HEK293 (cell line): Measurements from ENCODE around the gene CAPN7.

ENCODE experiments used
- CTCF ChIA-PET: fragments of 350-600 bp; formaldehyde crosslinking; extraction: SDS; loops from one replicate; lab custom pipeline; 2021; ENCODE audit warnings: antibody characterized with exemption; lab: Yijun Ruan, JAX
- POLR2A ChIA-PET: fragments of 300-600 bp; formaldehyde crosslinking; extraction: SDS; loops from one replicate; lab custom pipeline; 2020; ENCODE audit warnings: antibody characterized with exemption, inconsistent platforms; lab: Yijun Ruan, JAX
- H3K27ac ChIP-seq: fragments of 200-500 bp; sonication (Bioruptor generic); 2 replicates; pipeline ENCODE4 v1.5.1; 2014; ENCODE audit warnings: low read depth, low read length, control low read depth, inconsistent platforms; ENCODE audit errors: extremely low read depth
- H3K36me3 ChIP-seq, 2 experiments: fragments of 200-500 bp in 1 of 2; sonication (Bioruptor generic) in 1 of 2; 1 replicate in 1 of 2; 2 replicates in 1 of 2; pipeline ENCODE4 v1.5.1; 2014 to 2017; ENCODE audit warnings: inconsistent platforms in 2 of 2, low read length in 2 of 2; ENCODE audit not compliant: control insufficient read depth in 2 of 2, insufficient read depth in 1 of 2
- H3K4me1 ChIP-seq: fragments of 200-500 bp; sonication (Bioruptor generic); 2 replicates; pipeline ENCODE4 v1.5.1; 2014; ENCODE audit warnings: mild to moderate bottlenecking, low read length, inconsistent platforms; ENCODE audit not compliant: control insufficient read depth, insufficient read depth
- H3K4me3 ChIP-seq: 2 replicates; pipeline ENCODE4 v1.5.1; 2011; ENCODE audit warnings: low read depth, mild to moderate bottlenecking, control low read depth, low read length, moderate library complexity
- H3K9me3 ChIP-seq: fragments of 200-500 bp; sonication (Bioruptor generic); 2 replicates; pipeline ENCODE4 v1.5.1; 2014; ENCODE audit warnings: low read depth, low read length, inconsistent platforms; ENCODE audit not compliant: control insufficient read depth, insufficient read depth
- BCL11B ChIP-seq: fragments of 450-650 bp; formaldehyde crosslinking; IDR thresholded peaks from 2 replicates; pipeline ENCODE4 v1.5.1; 2016; ENCODE audit warnings: low read depth, missing biosample characterization, missing genetic modification characterization
- CTCF ChIP-seq: fragments of 450-650 bp; formaldehyde crosslinking; IDR thresholded peaks from 2 replicates; pipeline ENCODE4 v1.5.1; 2016; ENCODE audit warnings: missing biosample characterization, missing genetic modification characterization
- GLI2 ChIP-seq: fragments of 450-650 bp; formaldehyde crosslinking; IDR thresholded peaks from 2 replicates; pipeline ENCODE4; 2017; ENCODE audit warnings: missing biosample characterization, missing genetic modification characterization, low read depth, borderline replicate concordance
- OVOL3 ChIP-seq: fragments of 450-650 bp; formaldehyde crosslinking; IDR thresholded peaks from 2 replicates; pipeline ENCODE4 v1.5.1; 2016; ENCODE audit warnings: missing biosample characterization, missing genetic modification characterization
- PRDM10 ChIP-seq: fragments of 450-650 bp; formaldehyde crosslinking; IDR thresholded peaks from 2 replicates; pipeline ENCODE4 v1.5.1; 2016; ENCODE audit warnings: missing biosample characterization, missing genetic modification characterization
- SALL2 ChIP-seq: fragments of 450-650 bp; formaldehyde crosslinking; IDR thresholded peaks from 2 replicates; pipeline ENCODE4 v1.5.0; 2017; ENCODE audit warnings: missing biosample characterization, mild to moderate bottlenecking, missing genetic modification characterization, borderline replicate concordance
- ZBTB17 ChIP-seq: fragments of 450-650 bp; formaldehyde crosslinking; IDR thresholded peaks from 2 replicates; pipeline ENCODE4 v1.5.1; 2016; ENCODE audit warnings: missing biosample characterization, missing genetic modification characterization
- ZNF169 ChIP-seq: fragments of 450-650 bp; formaldehyde crosslinking; IDR thresholded peaks from 2 replicates; pipeline ENCODE4 v1.5.1; 2016; ENCODE audit warnings: missing biosample characterization, missing genetic modification characterization
- ZNF221 ChIP-seq: fragments of 450-650 bp; formaldehyde crosslinking; IDR thresholded peaks from 2 replicates; pipeline ENCODE4 v1.5.1; 2017; ENCODE audit warnings: missing biosample characterization, missing genetic modification characterization, borderline replicate concordance
- ZNF223 ChIP-seq: fragments of 450-650 bp; formaldehyde crosslinking; IDR thresholded peaks from 2 replicates; pipeline ENCODE4 v1.5.1; 2016; ENCODE audit warnings: missing biosample characterization, missing genetic modification characterization
- ZNF23 ChIP-seq: fragments of 450-650 bp; formaldehyde crosslinking; IDR thresholded peaks from 2 replicates; pipeline ENCODE4 v1.5.1; 2016; ENCODE audit warnings: missing biosample characterization, missing genetic modification characterization, borderline replicate concordance
- ZNF239 ChIP-seq: fragments of 450-650 bp; formaldehyde crosslinking; IDR thresholded peaks from 2 replicates; pipeline ENCODE4 v1.5.1; 2016; ENCODE audit warnings: missing biosample characterization, missing genetic modification characterization
- ZNF248 ChIP-seq: fragments of 450-650 bp; formaldehyde crosslinking; IDR thresholded peaks from 2 replicates; pipeline ENCODE4 v1.5.1; 2017; ENCODE audit warnings: missing biosample characterization, missing genetic modification characterization
- ZNF404 ChIP-seq: fragments of 450-650 bp; formaldehyde crosslinking; IDR thresholded peaks from 2 replicates; pipeline ENCODE4 v1.5.1; 2017; ENCODE audit warnings: missing biosample characterization, missing genetic modification characterization
- ZNF449 ChIP-seq: fragments of 450-650 bp; formaldehyde crosslinking; IDR thresholded peaks from 2 replicates; pipeline ENCODE4 v1.5.1; 2017; ENCODE audit warnings: missing biosample characterization, mild to moderate bottlenecking, missing genetic modification characterization, moderate library complexity
- ZNF521 ChIP-seq: fragments of 450-650 bp; formaldehyde crosslinking; IDR thresholded peaks from 2 replicates; pipeline ENCODE4 v1.5.1; 2017; ENCODE audit warnings: missing biosample characterization, mild to moderate bottlenecking, missing genetic modification characterization
- ZNF561 ChIP-seq: fragments of 450-650 bp; IDR thresholded peaks from 2 replicates; pipeline ENCODE4 v1.5.1; 2018; ENCODE audit warnings: missing biosample characterization, missing genetic modification characterization, borderline replicate concordance
- ZNF704 ChIP-seq: fragments of 450-650 bp; formaldehyde crosslinking; IDR thresholded peaks from 2 replicates; pipeline ENCODE4 v1.5.1; 2016; ENCODE audit warnings: missing biosample characterization, missing genetic modification characterization
- ZNF76 ChIP-seq: fragments of 450-650 bp; formaldehyde crosslinking; IDR thresholded peaks from 2 replicates; pipeline ENCODE4; 2016; ENCODE audit warnings: low read depth, missing biosample characterization, missing genetic modification characterization, borderline replicate concordance
- ZNF792 ChIP-seq: fragments of 450-650 bp; formaldehyde crosslinking; IDR thresholded peaks from 2 replicates; pipeline ENCODE4 v1.5.1; 2016; ENCODE audit warnings: missing biosample characterization, missing genetic modification characterization
- TF ChIP-seq, protein P1 (sequence below): fragments of 450-650 bp; formaldehyde crosslinking; conservative IDR thresholded peaks from 2 replicates; pipeline ENCODE4 v1.5.1; 2016; ENCODE audit warnings: low read depth, missing biosample characterization, missing genetic modification characterization

Gene CAPN7

DNA sequence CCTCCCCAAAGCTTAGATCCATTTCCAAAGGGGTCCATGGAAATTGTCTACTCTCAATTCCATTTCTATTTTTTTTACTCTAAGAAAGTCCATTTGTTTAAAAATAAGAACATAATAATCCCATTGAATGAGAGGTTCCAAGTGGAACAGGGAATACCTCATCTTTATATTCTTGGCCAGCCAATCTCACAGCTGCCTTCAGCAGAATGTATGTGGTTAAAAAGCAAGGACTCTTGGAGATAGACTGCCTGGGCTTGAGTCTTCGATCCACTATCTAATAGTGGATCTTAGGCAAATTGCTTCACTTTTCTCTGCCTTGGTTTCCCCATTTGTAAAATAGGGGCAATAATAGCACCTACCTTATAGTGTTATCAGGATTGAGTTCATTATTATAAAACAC is 24.5 kb upstream of the CAPN7 start (continued):
- TF ChIP-seq GLI2 (tag by site-specific recombination) (no peak), ZNF221 (tag by site-specific recombination) (no peak), OVOL3 (tag by site-specific recombination) (no peak), ZNF76 (tag by site-specific recombination) (no peak), ZNF404 (tag by site-specific recombination) (no peak), ZNF704 (tag by site-specific recombination) (no peak)
- TF ChIP-seq, protein P1, sequence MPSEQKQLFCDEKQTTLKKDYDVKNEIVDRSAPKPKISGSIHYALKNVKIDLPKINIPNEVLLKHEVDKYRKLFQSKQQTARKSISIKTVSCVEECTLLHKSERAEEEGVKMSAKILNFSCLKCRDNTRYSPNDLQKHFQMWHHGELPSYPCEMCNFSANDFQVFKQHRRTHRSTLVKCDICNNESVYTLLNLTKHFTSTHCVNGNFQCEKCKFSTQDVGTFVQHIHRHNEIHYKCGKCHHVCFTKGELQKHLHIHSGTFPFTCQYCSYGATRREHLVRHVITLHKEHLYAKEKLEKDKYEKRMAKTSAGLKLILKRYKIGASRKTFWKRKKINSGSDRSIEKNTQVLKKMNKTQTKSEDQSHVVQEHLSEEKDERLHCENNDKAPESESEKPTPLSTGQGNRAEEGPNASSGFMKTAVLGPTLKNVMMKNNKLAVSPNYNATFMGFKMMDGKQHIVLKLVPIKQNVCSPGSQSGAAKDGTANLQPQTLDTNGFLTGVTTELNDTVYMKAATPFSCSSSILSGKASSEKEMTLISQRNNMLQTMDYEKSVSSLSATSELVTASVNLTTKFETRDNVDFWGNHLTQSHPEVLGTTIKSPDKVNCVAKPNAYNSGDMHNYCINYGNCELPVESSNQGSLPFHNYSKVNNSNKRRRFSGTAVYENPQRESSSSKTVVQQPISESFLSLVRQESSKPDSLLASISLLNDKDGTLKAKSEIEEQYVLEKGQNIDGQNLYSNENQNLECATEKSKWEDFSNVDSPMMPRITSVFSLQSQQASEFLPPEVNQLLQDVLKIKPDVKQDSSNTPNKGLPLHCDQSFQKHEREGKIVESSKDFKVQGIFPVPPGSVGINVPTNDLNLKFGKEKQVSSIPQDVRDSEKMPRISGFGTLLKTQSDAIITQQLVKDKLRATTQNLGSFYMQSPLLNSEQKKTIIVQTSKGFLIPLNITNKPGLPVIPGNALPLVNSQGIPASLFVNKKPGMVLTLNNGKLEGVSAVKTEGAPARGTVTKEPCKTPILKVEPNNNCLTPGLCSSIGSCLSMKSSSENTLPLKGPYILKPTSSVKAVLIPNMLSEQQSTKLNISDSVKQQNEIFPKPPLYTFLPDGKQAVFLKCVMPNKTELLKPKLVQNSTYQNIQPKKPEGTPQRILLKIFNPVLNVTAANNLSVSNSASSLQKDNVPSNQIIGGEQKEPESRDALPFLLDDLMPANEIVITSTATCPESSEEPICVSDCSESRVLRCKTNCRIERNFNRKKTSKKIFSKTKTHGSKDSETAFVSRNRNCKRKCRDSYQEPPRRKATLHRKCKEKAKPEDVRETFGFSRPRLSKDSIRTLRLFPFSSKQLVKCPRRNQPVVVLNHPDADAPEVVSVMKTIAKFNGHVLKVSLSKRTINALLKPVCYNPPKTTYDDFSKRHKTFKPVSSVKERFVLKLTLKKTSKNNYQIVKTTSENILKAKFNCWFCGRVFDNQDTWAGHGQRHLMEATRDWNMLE (tag by site-specific recombination): no peak

- CTCF ChIA-PET: interaction anchor here (0.6 to 0.7 kb wide), 2 partner anchors 15 to 223 kb away, joined by 3 to 8 read pairs; no protein-coding TSS in a partner anchor
- Histone ChIP-seq H3K4me1 (no peaks in the 10 kb centered on the region), H3K36me3 (no peaks in the 10 kb centered on the region), H3K27ac (no peak overlapping the region), H3K9me3 (no peaks in the 10 kb centered on the region), H3K4me3 (no peak overlapping the region)
- POLR2A ChIA-PET: no interaction called here
- TF ChIP-seq ZNF169 (tag by site-specific recombination): no peak
- TF ChIP-seq ZBTB17 (tag by site-specific recombination): no peak
- TF ChIP-seq ZNF449 (tag by site-specific recombination): no peak
- TF ChIP-seq ZNF23 (tag by site-specific recombination): no peak
- TF ChIP-seq BCL11B: no peak
- TF ChIP-seq CTCF (tag by site-specific recombination): no peak
- TF ChIP-seq ZNF521: no peak
- no peak for TF ChIP-seq SALL2
- no peak for TF ChIP-seq PRDM10 (tag by site-specific recombination)
- TF ChIP-seq ZNF223 (tag by site-specific recombination): no peak
- no peak for TF ChIP-seq ZNF792 (tag by site-specific recombination)
- TF ChIP-seq ZNF561 (tag by site-specific recombination): no peak
- TF ChIP-seq ZNF248 (tag by site-specific recombination): no peak
- TF ChIP-seq ZNF239 (tag by site-specific recombination): no peak
These were observed 24.1 kb upstream of the CAPN7 start for GRCh38 chr3:15181963-15182362.
